GM12891 (cell line): ENCODE results near the gene TRIB2.

Experiments
- POLR2A ChIP-seq: IDR thresholded peaks from 2 replicates; pipeline ENCODE4 v1.6.1; 2011; ENCODE audit warnings: low read depth, low read length, control low read depth
- POLR2AphosphoS5 ChIP-seq: IDR thresholded peaks from 2 replicates; pipeline ENCODE4 v1.6.1; 2011; ENCODE audit warnings: low read depth, low read length, control low read depth
- TAF1 ChIP-seq: IDR thresholded peaks from 2 replicates; pipeline ENCODE4 v1.6.1; 2011; ENCODE audit warnings: low read depth, low read length, control low read depth

GRCh38 chr2:12754643-12755042 lies 37.9 kb downstream of the TRIB2 start:
- TF ChIP-seq POLR2A (no peak), POLR2AphosphoS5 (no peak), TAF1 (no peak)
